Transverse colon (tissue), 4 donors: ENCODE measurements around the gene PROK1. TPM values are rescaled to one million over a fixed set of nuclear protein-coding genes. Genes with fewer than 3 reads are reported as not detected.

ENCODE experiments used
- DNase-seq: peaks from one replicate; pipeline ENCODE4 v3.0.0-alpha.2; 2019
- H3K27ac ChIP-seq, 4 donors: fragments of 200-600 bp; sonication (generic); 2 replicates each; pipeline ENCODE4 v1.5.1; 2016 to 2018; ENCODE audit warnings: inconsistent platforms in 4 of 4
- H3K27me3 ChIP-seq: fragments of 200-600 bp; sonication (generic); 2 replicates; pipeline ENCODE4 v1.5.1; 2017; ENCODE audit warnings: inconsistent platforms
- H3K36me3 ChIP-seq, 4 donors: fragments of 200-600 bp; sonication (generic); 2 replicates each; pipeline ENCODE4 v1.5.1; 2017 to 2019; ENCODE audit warnings: inconsistent platforms in 4 of 4
- H3K4me1 ChIP-seq, 4 donors: fragments of 200-600 bp; sonication (generic); 2 replicates each; pipeline ENCODE4 v1.5.1; 2017 to 2020; ENCODE audit warnings: inconsistent platforms in 4 of 4
- H3K4me3 ChIP-seq, 4 donors: fragments of 200-600 bp; sonication (generic); 1 replicate in 1 of 4; 2 replicates in 3 of 4; pipeline versions ENCODE4 v1.5.1 to v1.6.1; 2017 to 2019; ENCODE audit warnings: inconsistent platforms in 4 of 4
- H3K9me3 ChIP-seq, 2 donors: fragments of 200-600 bp; sonication (generic); 2 replicates each; pipeline ENCODE4 v1.5.1; 2017 to 2019; ENCODE audit warnings: inconsistent platforms in 2 of 2
- EP300 ChIP-seq: sonication (generic); formaldehyde crosslinking; IDR thresholded peaks from one replicate; pipeline ENCODE4 v1.6.1; 2017; ENCODE audit warnings: antibody characterized with exemption, low read depth
- POLR2A ChIP-seq: fragments of 450-650 bp; IDR thresholded peaks from one replicate; pipeline ENCODE4 v1.6.1; 2016; ENCODE audit warnings: antibody characterized with exemption, mild to moderate bottlenecking, moderate library complexity
- POLR2AphosphoS5 ChIP-seq, 3 donors: sonication (generic); formaldehyde crosslinking; IDR thresholded peaks; one replicate each; pipeline ENCODE4 v1.6.1; 2016; ENCODE audit warnings: antibody characterized with exemption in 3 of 3
- WGBS, 2 donors: methylation state at CpG; one replicate each; pipeline ENCODE4 v1.1.5; 2018; ENCODE audit warnings: low coverage in 1 of 2; 5-methylcytosine and 5-hydroxymethylcytosine counted together
- in situ Hi-C, 4 donors: fragments of 200-750 bp; cut with MboI; loops; one replicate each; pipeline versions ENCODE4 v1.15.0 to v1.15.1; 2017; ENCODE audit warnings: low sequenced_read_pairs in 3 of 4, low pct_ligation_motif_present in 1 of 4, low pct_unique_long_range_greater_than_20kb in 1 of 4
- intact Hi-C: fragments of 100-400 bp; cut with DNase I; formaldehyde crosslinking; loops from one replicate; pipeline ENCODE4 v1.15.1; 2023; ENCODE audit warnings: low total_unique reads
- total RNA-seq, 4 donors: library from RNA; depleted of rRNA; stranded (reverse); fragments of >200 nt; gene quantifications; one replicate each; pipeline ENCODE4 v1.1.0, GENCODE V29; 2016
- TF ChIP-seq, protein P1 (sequence below), 5 experiments: fragments of 200-600 bp in 3 of 5; fragments of 450-650 bp in 2 of 5; sonication (generic) in 3 of 5; IDR thresholded peaks; 1 replicate in 2 of 5; 2 replicates in 3 of 5; pipeline ENCODE4 v1.5.1; 2016 to 2017; ENCODE audit warnings: antibody characterized with exemption in 5 of 5, inconsistent platforms in 3 of 5, mild to moderate bottlenecking in 2 of 5, moderate library complexity in 1 of 5

The PROK1 gene
- total RNA-seq, 4 donors from 2014 or later: not detected

DNA sequence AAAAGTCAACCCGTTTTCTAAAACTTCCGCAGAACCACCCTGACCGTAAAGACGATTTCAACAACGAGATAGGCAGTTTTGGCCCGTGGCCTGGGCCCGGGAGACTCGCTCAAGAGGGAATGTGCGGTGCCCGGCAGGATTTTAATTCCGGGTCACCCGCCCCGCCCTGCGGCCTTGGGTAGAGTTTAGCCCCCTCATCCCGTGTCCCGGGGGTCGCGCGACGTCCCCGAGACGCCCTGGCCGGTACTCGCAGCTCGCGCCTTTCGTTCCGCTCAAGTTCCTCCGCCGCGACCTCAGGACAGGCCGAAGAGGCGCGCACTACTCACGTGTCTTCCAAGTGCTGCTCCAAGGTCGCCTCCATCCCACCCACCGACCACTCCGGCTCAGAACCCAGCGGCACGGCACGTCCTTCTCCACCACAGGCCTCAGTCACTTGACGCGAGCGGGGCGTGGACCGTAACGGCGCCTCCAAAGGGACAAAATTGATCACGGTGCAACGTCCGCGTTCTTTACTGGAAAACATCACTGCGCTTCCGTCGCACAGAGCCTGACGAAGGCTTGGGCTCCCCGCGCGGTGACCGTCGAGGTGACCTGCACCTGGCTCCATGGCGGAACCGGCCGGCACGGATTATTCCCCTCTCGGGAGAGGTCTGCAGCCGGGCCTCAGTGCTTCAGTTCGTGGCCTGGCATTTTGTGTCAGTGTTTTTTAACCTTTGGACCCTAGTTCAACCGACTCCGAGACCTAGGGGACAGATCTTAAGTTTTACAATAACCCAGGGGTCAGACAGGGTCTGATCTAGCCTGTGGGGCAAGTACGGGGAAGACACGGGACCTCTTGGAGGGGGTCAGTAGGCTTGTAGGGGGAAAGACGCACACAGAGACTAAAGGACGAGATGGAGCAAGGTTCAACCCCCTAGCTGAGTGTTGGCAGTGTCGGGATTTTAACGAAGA lies 43.4 kb upstream of the PROK1 start, which contains the start of gene LAMTOR5:
Gene LAMTOR5, minus strand, starts transcription at position 435 of the 951 bp plus-strand sequence. Its CDS starts 74 bp downstream, at position 361.
- Histone ChIP-seq H3K27me3 (no peaks in the 10 kb centered on the region), H3K9me3 (no peaks in the 10 kb centered on the region), H3K4me1 (peaks cover 9 to 24% (median 16%) of the 10 kb centered on the region in 4 donors), H3K4me3 (peak within 1 kb of the TSS; percentile 67 to 78 (median 72)), H3K27ac (peak within 1 kb of the TSS; percentile 89 to 94 (median 92)), H3K36me3 (peaks cover 0 to 29% (median 11%) of the 10 kb centered on the region in 4 donors)
- peak; percentile 95 for TF ChIP-seq POLR2A
- TF ChIP-seq EP300: peak; percentile 73
- TF ChIP-seq POLR2AphosphoS5 (IDR thresholded peaks at IDR 0.05): peak; percentile 94 to 98 (median 97)
- TF ChIP-seq, protein P1, sequence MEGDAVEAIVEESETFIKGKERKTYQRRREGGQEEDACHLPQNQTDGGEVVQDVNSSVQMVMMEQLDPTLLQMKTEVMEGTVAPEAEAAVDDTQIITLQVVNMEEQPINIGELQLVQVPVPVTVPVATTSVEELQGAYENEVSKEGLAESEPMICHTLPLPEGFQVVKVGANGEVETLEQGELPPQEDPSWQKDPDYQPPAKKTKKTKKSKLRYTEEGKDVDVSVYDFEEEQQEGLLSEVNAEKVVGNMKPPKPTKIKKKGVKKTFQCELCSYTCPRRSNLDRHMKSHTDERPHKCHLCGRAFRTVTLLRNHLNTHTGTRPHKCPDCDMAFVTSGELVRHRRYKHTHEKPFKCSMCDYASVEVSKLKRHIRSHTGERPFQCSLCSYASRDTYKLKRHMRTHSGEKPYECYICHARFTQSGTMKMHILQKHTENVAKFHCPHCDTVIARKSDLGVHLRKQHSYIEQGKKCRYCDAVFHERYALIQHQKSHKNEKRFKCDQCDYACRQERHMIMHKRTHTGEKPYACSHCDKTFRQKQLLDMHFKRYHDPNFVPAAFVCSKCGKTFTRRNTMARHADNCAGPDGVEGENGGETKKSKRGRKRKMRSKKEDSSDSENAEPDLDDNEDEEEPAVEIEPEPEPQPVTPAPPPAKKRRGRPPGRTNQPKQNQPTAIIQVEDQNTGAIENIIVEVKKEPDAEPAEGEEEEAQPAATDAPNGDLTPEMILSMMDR (IDR thresholded peaks at IDR 0.05): peak in 2 of 5 experiments; percentile 22 to 27
- WGBS, 2 donors: 0 to 1% methylated on average over 4 to 76 of the region's 76 CpGs
- peak; percentile 95 for DNase-seq
- in situ Hi-C loops: loop anchor here in 1 of 4 donors (10.0 kb wide), 1 partner anchor 63 kb away; no protein-coding TSS in a partner anchor
- intact Hi-C loops: no loop called here

DNA sequence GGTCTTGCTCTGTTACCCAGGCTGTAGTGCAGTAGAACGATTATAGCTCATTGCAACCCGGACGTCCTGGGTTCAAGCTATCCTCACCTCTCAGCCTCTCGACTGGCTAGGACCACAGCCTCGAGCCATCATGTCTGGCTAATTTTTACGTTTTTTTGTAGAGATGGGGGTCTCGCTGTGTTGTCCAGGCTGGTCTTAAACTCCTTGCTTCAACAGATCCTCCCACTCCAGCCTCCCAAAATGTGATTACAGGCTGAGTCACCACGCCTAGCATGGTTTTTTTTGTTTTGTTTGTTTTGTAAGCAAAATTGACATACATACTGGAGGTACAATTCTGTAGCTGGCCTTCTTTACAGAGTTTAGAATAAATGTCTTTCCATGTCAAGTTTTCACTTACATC lies 42.5 kb upstream of the PROK1 start:
- Histone ChIP-seq H3K9me3 (no peaks in the 10 kb centered on the region), H3K4me3 (peak overlapping the region in 2 of 4 donors; percentile 67 to 78), H3K27me3 (no peaks in the 10 kb centered on the region), H3K36me3 (peaks cover 0 to 20% (median 6%) of the 10 kb centered on the region in 4 donors), H3K27ac (peak overlapping the region in 2 of 4 donors; percentile 89 to 94), H3K4me1 (peaks cover 9 to 24% (median 16%) of the 10 kb centered on the region in 4 donors)
- WGBS, 2 donors: 86 to 90% methylated on average over 3 to 8 of the region's 8 CpGs
- in situ Hi-C loops: loop anchor here in 1 of 4 donors (10.0 kb wide), 1 partner anchor 64 kb away; no protein-coding TSS in a partner anchor
- DNase-seq: no peak
- TF ChIP-seq POLR2AphosphoS5 (IDR thresholded peaks at IDR 0.05) (no peak), EP300 (no peak), POLR2A (no peak)
- TF ChIP-seq, protein P1 (IDR thresholded peaks at IDR 0.05): no peak
- intact Hi-C loops: no loop called here

GRCh38 chr1:110409316-110409715 lies 41.6 kb upstream of the PROK1 start:
- Histone ChIP-seq H3K36me3 (peaks cover 0 to 13% (median 2%) of the 10 kb centered on the region in 4 donors), H3K4me1 (peaks cover 9 to 24% (median 16%) of the 10 kb centered on the region in 4 donors), H3K27ac (no peak overlapping the region), H3K4me3 (no peak overlapping the region), H3K27me3 (no peaks in the 10 kb centered on the region), H3K9me3 (no peaks in the 10 kb centered on the region)
- no peak for DNase-seq
- WGBS, 2 donors: 97 to 99% methylated on average over 5 to 6 of the region's 6 CpGs
- intact Hi-C loops (no loop called here), in situ Hi-C loops (loop anchor here in 1 of 4 donors (10.0 kb wide), 1 partner anchor 65 kb away; no protein-coding TSS in a partner anchor)
- TF ChIP-seq POLR2AphosphoS5 (IDR thresholded peaks at IDR 0.05) (no peak), EP300 (no peak), POLR2A (no peak)
- TF ChIP-seq, protein P1 (IDR thresholded peaks at IDR 0.05): no peak

DNA sequence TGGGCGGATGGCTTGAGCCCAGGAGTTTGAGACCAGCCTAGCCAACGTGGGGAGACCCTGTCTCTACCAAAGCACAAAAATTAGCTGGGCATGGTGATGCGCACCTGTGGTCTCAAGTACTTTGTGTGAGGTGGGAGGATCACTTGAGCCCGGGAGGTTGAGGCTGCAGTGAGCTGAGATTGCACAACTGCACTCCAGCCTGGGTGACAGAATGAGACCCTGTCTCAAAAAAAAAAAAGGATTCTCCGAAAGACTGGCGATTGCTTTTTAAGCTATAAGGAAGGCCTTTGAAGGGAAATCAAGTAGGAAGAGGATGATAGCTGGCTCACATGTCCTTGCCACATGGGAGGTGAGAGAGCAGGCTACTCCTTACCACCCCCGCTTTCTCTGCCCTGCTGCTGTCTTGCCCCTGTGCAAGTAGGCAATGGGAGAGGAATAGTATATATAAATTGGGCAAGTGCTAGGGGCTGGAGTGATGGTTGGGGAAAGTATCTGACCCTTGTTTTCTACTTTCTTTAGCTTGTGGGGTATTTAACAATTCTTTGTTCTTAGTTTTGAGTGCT lies 39.7 kb upstream of the PROK1 start:
- Histone ChIP-seq H3K4me1 (peaks cover 1 to 16% (median 10%) of the 10 kb centered on the region in 4 donors), H3K27me3 (no peaks in the 10 kb centered on the region), H3K9me3 (no peaks in the 10 kb centered on the region), H3K36me3 (no peaks in the 10 kb centered on the region), H3K4me3 (no peak overlapping the region), H3K27ac (no peak overlapping the region)
- 87 to 100% methylated on average over 1 to 6 of the region's 7 CpGs for WGBS, 2 donors
- in situ Hi-C loops: no loop called here
- no peak for DNase-seq
- intact Hi-C loops: loop anchor here (5.0 kb wide), 1 partner anchor 51 kb away; no protein-coding TSS in a partner anchor
- TF ChIP-seq POLR2A (no peak), POLR2AphosphoS5 (IDR thresholded peaks at IDR 0.05) (no peak)
